ENCODE results near the gene MYG1.

DNA sequence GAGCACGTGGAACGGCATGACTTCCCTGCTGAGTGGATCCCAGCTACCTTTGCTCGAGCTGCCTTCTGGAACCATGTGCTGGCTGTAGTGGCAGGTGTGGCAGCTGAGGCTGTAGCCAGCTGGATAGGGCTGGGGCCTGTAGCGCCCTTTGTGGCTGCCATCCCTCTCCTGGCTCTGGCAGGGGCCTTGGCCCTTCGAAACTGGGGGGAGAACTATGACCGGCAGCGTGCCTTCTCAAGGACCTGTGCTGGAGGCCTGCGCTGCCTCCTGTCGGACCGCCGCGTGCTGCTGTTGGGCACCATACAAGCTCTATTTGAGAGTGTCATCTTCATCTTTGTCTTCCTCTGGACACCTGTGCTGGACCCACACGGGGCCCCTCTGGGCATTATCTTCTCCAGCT lies 46.2 kb upstream of the MYG1 start:
- TF ChIP-seq, protein P1, sequence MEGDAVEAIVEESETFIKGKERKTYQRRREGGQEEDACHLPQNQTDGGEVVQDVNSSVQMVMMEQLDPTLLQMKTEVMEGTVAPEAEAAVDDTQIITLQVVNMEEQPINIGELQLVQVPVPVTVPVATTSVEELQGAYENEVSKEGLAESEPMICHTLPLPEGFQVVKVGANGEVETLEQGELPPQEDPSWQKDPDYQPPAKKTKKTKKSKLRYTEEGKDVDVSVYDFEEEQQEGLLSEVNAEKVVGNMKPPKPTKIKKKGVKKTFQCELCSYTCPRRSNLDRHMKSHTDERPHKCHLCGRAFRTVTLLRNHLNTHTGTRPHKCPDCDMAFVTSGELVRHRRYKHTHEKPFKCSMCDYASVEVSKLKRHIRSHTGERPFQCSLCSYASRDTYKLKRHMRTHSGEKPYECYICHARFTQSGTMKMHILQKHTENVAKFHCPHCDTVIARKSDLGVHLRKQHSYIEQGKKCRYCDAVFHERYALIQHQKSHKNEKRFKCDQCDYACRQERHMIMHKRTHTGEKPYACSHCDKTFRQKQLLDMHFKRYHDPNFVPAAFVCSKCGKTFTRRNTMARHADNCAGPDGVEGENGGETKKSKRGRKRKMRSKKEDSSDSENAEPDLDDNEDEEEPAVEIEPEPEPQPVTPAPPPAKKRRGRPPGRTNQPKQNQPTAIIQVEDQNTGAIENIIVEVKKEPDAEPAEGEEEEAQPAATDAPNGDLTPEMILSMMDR (IDR thresholded peaks at IDR 0.05) = no peak
- TF ChIP-seq, protein P2, sequence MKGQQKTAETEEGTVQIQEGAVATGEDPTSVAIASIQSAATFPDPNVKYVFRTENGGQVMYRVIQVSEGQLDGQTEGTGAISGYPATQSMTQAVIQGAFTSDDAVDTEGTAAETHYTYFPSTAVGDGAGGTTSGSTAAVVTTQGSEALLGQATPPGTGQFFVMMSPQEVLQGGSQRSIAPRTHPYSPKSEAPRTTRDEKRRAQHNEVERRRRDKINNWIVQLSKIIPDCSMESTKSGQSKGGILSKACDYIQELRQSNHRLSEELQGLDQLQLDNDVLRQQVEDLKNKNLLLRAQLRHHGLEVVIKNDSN (IDR thresholded peaks at IDR 0.05; ENCODE audit: borderline replicate concordance, low read depth) = no peak
- TF ChIP-seq, protein P3, sequence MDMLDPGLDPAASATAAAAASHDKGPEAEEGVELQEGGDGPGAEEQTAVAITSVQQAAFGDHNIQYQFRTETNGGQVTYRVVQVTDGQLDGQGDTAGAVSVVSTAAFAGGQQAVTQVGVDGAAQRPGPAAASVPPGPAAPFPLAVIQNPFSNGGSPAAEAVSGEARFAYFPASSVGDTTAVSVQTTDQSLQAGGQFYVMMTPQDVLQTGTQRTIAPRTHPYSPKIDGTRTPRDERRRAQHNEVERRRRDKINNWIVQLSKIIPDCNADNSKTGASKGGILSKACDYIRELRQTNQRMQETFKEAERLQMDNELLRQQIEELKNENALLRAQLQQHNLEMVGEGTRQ (IDR thresholded peaks at IDR 0.05; ENCODE audit: borderline replicate concordance, low read depth, low read length) = no peak
- no peak for TF ChIP-seq TCF12 (IDR thresholded peaks at IDR 0.05)
- TF ChIP-seq, protein P4, sequence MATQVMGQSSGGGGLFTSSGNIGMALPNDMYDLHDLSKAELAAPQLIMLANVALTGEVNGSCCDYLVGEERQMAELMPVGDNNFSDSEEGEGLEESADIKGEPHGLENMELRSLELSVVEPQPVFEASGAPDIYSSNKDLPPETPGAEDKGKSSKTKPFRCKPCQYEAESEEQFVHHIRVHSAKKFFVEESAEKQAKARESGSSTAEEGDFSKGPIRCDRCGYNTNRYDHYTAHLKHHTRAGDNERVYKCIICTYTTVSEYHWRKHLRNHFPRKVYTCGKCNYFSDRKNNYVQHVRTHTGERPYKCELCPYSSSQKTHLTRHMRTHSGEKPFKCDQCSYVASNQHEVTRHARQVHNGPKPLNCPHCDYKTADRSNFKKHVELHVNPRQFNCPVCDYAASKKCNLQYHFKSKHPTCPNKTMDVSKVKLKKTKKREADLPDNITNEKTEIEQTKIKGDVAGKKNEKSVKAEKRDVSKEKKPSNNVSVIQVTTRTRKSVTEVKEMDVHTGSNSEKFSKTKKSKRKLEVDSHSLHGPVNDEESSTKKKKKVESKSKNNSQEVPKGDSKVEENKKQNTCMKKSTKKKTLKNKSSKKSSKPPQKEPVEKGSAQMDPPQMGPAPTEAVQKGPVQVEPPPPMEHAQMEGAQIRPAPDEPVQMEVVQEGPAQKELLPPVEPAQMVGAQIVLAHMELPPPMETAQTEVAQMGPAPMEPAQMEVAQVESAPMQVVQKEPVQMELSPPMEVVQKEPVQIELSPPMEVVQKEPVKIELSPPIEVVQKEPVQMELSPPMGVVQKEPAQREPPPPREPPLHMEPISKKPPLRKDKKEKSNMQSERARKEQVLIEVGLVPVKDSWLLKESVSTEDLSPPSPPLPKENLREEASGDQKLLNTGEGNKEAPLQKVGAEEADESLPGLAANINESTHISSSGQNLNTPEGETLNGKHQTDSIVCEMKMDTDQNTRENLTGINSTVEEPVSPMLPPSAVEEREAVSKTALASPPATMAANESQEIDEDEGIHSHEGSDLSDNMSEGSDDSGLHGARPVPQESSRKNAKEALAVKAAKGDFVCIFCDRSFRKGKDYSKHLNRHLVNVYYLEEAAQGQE (IDR thresholded peaks at IDR 0.05; ENCODE audit: low read depth, low read length) = no peak
- TF ChIP-seq YY1 (IDR thresholded peaks at IDR 0.05; ENCODE audit: low read depth) = no peak
- no peak for TF ChIP-seq ELF1 (IDR thresholded peaks at IDR 0.05)
- TF ChIP-seq GATA2 (CRISPR knock-in tag; IDR thresholded peaks at IDR 0.05) = no peak
- TF ChIP-seq NRF1 (IDR thresholded peaks at IDR 0.05; ENCODE audit: low read depth, low read length) = no peak
- no peak for TF ChIP-seq GABPA (IDR thresholded peaks at IDR 0.05; ENCODE audit: low read depth)
- TF ChIP-seq FOXM1 (IDR thresholded peaks at IDR 0.05; ENCODE audit: low read depth) = no peak
- TF ChIP-seq, protein P5, sequence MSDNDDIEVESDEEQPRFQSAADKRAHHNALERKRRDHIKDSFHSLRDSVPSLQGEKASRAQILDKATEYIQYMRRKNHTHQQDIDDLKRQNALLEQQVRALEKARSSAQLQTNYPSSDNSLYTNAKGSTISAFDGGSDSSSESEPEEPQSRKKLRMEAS (IDR thresholded peaks at IDR 0.05; ENCODE audit: low read depth) = no peak
- no peak for TF ChIP-seq SMC3 (IDR thresholded peaks at IDR 0.05; ENCODE audit: low read depth, low read length)
- TF ChIP-seq EP300 (IDR thresholded peaks at IDR 0.05; ENCODE audit: borderline replicate concordance in 1 of 2, low read depth in 1 of 2, low read length in 1 of 2) = no peak
